GM12874 (cell line): ENCODE measurements around the gene SDF4.

Source experiments
- CTCF ChIP-seq: IDR thresholded peaks from 2 replicates; pipeline ENCODE4 v1.5.1; 2011; ENCODE audit warnings: low read depth, mild to moderate bottlenecking, control low read depth, low read length, moderate library complexity; ENCODE audit not compliant: insufficient read depth

Gene SDF4

GRCh38 chr1:1198423-1199140, 33.2 kb downstream of the SDF4 start:
- no peak for TF ChIP-seq CTCF

- no peak for TF ChIP-seq CTCF
These were observed 34.0 kb downstream of the SDF4 start for GRCh38 chr1:1197551-1198422.

- TF ChIP-seq CTCF: no peak
These were observed 34.7 kb downstream of the SDF4 start for GRCh38 chr1:1197188-1197500.

GRCh38 chr1:1196431-1197187, 35.2 kb downstream of the SDF4 start:
- no peak for TF ChIP-seq CTCF

- no peak for TF ChIP-seq CTCF
These were observed 37.1 kb downstream of the SDF4 start for GRCh38 chr1:1194723-1195122.

- no peak for TF ChIP-seq CTCF
These were observed 40.1 kb downstream of the SDF4 start for GRCh38 chr1:1191734-1192133.

- TF ChIP-seq CTCF: no peak
These were observed 42.7 kb downstream of the SDF4 start for GRCh38 chr1:1189111-1189510.
